HEK293 (cell line): ENCODE data around the gene KCTD17.

Experiments
- CTCF ChIA-PET: fragments of 350-600 bp; formaldehyde crosslinking; extraction: SDS; loops from one replicate; lab custom pipeline; 2021; ENCODE audit warnings: antibody characterized with exemption; lab: Yijun Ruan, JAX
- POLR2A ChIA-PET: fragments of 300-600 bp; formaldehyde crosslinking; extraction: SDS; loops from one replicate; lab custom pipeline; 2020; ENCODE audit warnings: antibody characterized with exemption, inconsistent platforms; lab: Yijun Ruan, JAX
- H3K27ac ChIP-seq: fragments of 200-500 bp; sonication (Bioruptor generic); 2 replicates; pipeline ENCODE4 v1.5.1; 2014; ENCODE audit warnings: low read depth, low read length, control low read depth, inconsistent platforms; ENCODE audit errors: extremely low read depth
- H3K36me3 ChIP-seq, 2 experiments: fragments of 200-500 bp in 1 of 2; sonication (Bioruptor generic) in 1 of 2; 1 replicate in 1 of 2; 2 replicates in 1 of 2; pipeline ENCODE4 v1.5.1; 2014 to 2017; ENCODE audit warnings: inconsistent platforms in 2 of 2, low read length in 2 of 2; ENCODE audit not compliant: control insufficient read depth in 2 of 2, insufficient read depth in 1 of 2
- H3K4me1 ChIP-seq: fragments of 200-500 bp; sonication (Bioruptor generic); 2 replicates; pipeline ENCODE4 v1.5.1; 2014; ENCODE audit warnings: mild to moderate bottlenecking, low read length, inconsistent platforms; ENCODE audit not compliant: control insufficient read depth, insufficient read depth
- H3K4me3 ChIP-seq: 2 replicates; pipeline ENCODE4 v1.5.1; 2011; ENCODE audit warnings: low read depth, mild to moderate bottlenecking, control low read depth, low read length, moderate library complexity
- H3K9me3 ChIP-seq: fragments of 200-500 bp; sonication (Bioruptor generic); 2 replicates; pipeline ENCODE4 v1.5.1; 2014; ENCODE audit warnings: low read depth, low read length, inconsistent platforms; ENCODE audit not compliant: control insufficient read depth, insufficient read depth
- EGR2 ChIP-seq: fragments of 450-650 bp; formaldehyde crosslinking; IDR thresholded peaks from 2 replicates; pipeline ENCODE4 v1.5.1; 2016; ENCODE audit warnings: low read depth, missing biosample characterization, missing genetic modification characterization
- FEZF1 ChIP-seq: fragments of 450-650 bp; formaldehyde crosslinking; IDR thresholded peaks from 2 replicates; pipeline ENCODE4 v1.5.1; 2016; ENCODE audit warnings: missing biosample characterization, missing genetic modification characterization
- PRDM10 ChIP-seq: fragments of 450-650 bp; formaldehyde crosslinking; IDR thresholded peaks from 2 replicates; pipeline ENCODE4 v1.5.1; 2016; ENCODE audit warnings: missing biosample characterization, missing genetic modification characterization
- RBAK ChIP-seq: fragments of 450-650 bp; formaldehyde crosslinking; IDR thresholded peaks from 2 replicates; pipeline ENCODE4 v1.5.1; 2016; ENCODE audit warnings: missing biosample characterization, missing genetic modification characterization
- SP3 ChIP-seq: fragments of 450-650 bp; formaldehyde crosslinking; IDR thresholded peaks from 2 replicates; pipeline ENCODE4 v1.5.1; 2016; ENCODE audit warnings: missing biosample characterization, missing genetic modification characterization
- YY2 ChIP-seq: fragments of 450-650 bp; formaldehyde crosslinking; IDR thresholded peaks from 2 replicates; pipeline ENCODE4 v1.5.1; 2016; ENCODE audit warnings: missing biosample characterization, missing genetic modification characterization
- ZFHX2 ChIP-seq: fragments of 450-650 bp; formaldehyde crosslinking; conservative IDR thresholded peaks from 2 replicates; pipeline ENCODE4 v1.5.1; 2016; ENCODE audit warnings: missing biosample characterization, missing genetic modification characterization
- ZNF23 ChIP-seq: fragments of 450-650 bp; formaldehyde crosslinking; IDR thresholded peaks from 2 replicates; pipeline ENCODE4 v1.5.1; 2016; ENCODE audit warnings: missing biosample characterization, missing genetic modification characterization, borderline replicate concordance
- ZNF274 ChIP-seq, 2 experiments: fragments of 200-500 bp in 1 of 2; fragments of 450-650 bp in 1 of 2; sonication (Bioruptor generic) in 1 of 2; formaldehyde crosslinking in 1 of 2; IDR thresholded peaks; 2 replicates each; pipeline versions ENCODE4 v1.5.1 to v1.6.1; 2014 to 2016; ENCODE audit warnings: borderline replicate concordance in 1 of 2, inconsistent platforms in 1 of 2, low read length in 1 of 2, missing biosample characterization in 1 of 2, missing genetic modification characterization in 1 of 2
- ZNF311 ChIP-seq: fragments of 450-650 bp; formaldehyde crosslinking; IDR thresholded peaks from 2 replicates; pipeline ENCODE4 v1.5.1; 2017; ENCODE audit warnings: missing biosample characterization, missing genetic modification characterization, borderline replicate concordance
- ZNF426 ChIP-seq: fragments of 450-650 bp; formaldehyde crosslinking; IDR thresholded peaks from 2 replicates; pipeline ENCODE4 v1.5.1; 2017; ENCODE audit warnings: missing biosample characterization, missing genetic modification characterization, mild to moderate bottlenecking, inconsistent platforms, moderate library complexity
- ZNF626 ChIP-seq: fragments of 450-650 bp; sonication (Bioruptor Pico); formaldehyde crosslinking; IDR thresholded peaks from 2 replicates; pipeline ENCODE4 v1.5.1; 2018; ENCODE audit warnings: missing biosample characterization, missing genetic modification characterization, inconsistent platforms
- ZNF645 ChIP-seq: fragments of 450-650 bp; formaldehyde crosslinking; IDR thresholded peaks from 2 replicates; pipeline ENCODE4; 2016; ENCODE audit warnings: missing biosample characterization, missing genetic modification characterization
- ZNF658 ChIP-seq: fragments of 450-650 bp; formaldehyde crosslinking; IDR thresholded peaks from 2 replicates; pipeline ENCODE4; 2016; ENCODE audit warnings: missing biosample characterization, missing genetic modification characterization
- ZNF670 ChIP-seq: fragments of 450-650 bp; formaldehyde crosslinking; IDR thresholded peaks from 2 replicates; pipeline ENCODE4 v1.5.1; 2016; ENCODE audit warnings: missing biosample characterization, missing genetic modification characterization, low read depth
- ZNF677 ChIP-seq: fragments of 450-650 bp; IDR thresholded peaks from 2 replicates; pipeline ENCODE4 v1.5.0; 2018; ENCODE audit warnings: missing biosample characterization, mild to moderate bottlenecking, missing genetic modification characterization, moderate library complexity
- ZNF791 ChIP-seq: fragments of 450-650 bp; formaldehyde crosslinking; IDR thresholded peaks from 2 replicates; pipeline ENCODE4 v1.5.1; 2016; ENCODE audit warnings: missing biosample characterization, missing genetic modification characterization
- ZSCAN16 ChIP-seq: fragments of 450-650 bp; formaldehyde crosslinking; IDR thresholded peaks from 2 replicates; pipeline ENCODE4 v1.5.1; 2016; ENCODE audit warnings: missing biosample characterization, missing genetic modification characterization

Gene KCTD17

GRCh38 chr22:37052386-37053309 lies 1.1 kb downstream of the KCTD17 start (continued):
- no peak for TF ChIP-seq ZNF670

- TF ChIP-seq ZNF658 (tag by site-specific recombination) (no peak), RBAK (tag by site-specific recombination) (no peak), ZSCAN16 (tag by site-specific recombination) (no peak), YY2 (tag by site-specific recombination) (no peak), ZNF645 (tag by site-specific recombination) (no peak), ZNF274 (IDR thresholded peaks at IDR 0.05; ENCODE audit: low read length) (no peak), ZNF274 (tag by site-specific recombination; IDR thresholded peaks at IDR 0.05; ENCODE audit: borderline replicate concordance) (no peak), PRDM10 (tag by site-specific recombination) (no peak), SP3 (tag by site-specific recombination) (no peak), ZNF626 (tag by site-specific recombination) (no peak), ZNF426 (no peak), ZNF311 (tag by site-specific recombination) (no peak), ZNF791 (no peak), ZNF677 (tag by site-specific recombination) (no peak), ZNF23 (no peak), ZFHX2 (tag by site-specific recombination) (peak; percentile 65), FEZF1 (tag by site-specific recombination) (no peak), EGR2 (peak; percentile 81)
- CTCF ChIA-PET, result interaction anchor here (0.8 kb wide), 1 partner anchor 31 kb away, joined by 3 read pairs; no protein-coding TSS in a partner anchor
- Histone ChIP-seq H3K4me3 (no peak overlapping the region), H3K36me3 (peaks cover 0 to 57% of the 10 kb centered on the region in 2 experiments; a peak in 1 of 3 replicates), H3K4me1 (peaks cover 5% of the 10 kb centered on the region; the same call in 1 of the 2 replicates), H3K9me3 (no peaks in the 10 kb centered on the region), H3K27ac (no peak overlapping the region)
- POLR2A ChIA-PET, result no interaction called here
Observed at GRCh38 chr22:37053310-37054055, 1.9 kb downstream of the KCTD17 start.
